GM21825 (cell line): ENCODE results near the gene ZBTB49.

Experiments
- ATAC-seq: cut with Tn5 transposase; IDR thresholded peaks from one replicate; pipeline ENCODE4 v1.9.1; 2021; ENCODE audit warnings: mild to moderate bottlenecking, moderate library complexity; ENCODE audit not compliant: unreplicated experiment

Gene ZBTB49

DNA sequence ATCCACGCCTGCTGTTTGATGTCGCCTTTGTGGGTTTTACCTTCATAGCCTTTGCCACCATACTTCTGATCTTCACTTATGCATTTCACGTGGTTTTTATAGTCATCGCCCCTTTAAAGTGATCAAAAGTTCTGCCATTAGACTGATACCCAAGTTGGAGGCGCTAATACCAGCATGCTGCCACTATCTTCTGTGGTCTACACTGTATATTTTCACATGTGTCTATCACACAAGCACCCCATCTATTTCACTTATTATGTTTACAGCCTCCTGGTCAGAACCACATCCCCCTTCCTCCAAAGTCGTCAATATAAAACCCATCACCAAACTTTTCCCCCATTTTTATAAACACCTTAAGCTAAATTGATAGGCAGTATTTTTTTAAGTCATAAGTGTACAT is 8.3 kb upstream of the ZBTB49 start:
- ATAC-seq: no peak

DNA sequence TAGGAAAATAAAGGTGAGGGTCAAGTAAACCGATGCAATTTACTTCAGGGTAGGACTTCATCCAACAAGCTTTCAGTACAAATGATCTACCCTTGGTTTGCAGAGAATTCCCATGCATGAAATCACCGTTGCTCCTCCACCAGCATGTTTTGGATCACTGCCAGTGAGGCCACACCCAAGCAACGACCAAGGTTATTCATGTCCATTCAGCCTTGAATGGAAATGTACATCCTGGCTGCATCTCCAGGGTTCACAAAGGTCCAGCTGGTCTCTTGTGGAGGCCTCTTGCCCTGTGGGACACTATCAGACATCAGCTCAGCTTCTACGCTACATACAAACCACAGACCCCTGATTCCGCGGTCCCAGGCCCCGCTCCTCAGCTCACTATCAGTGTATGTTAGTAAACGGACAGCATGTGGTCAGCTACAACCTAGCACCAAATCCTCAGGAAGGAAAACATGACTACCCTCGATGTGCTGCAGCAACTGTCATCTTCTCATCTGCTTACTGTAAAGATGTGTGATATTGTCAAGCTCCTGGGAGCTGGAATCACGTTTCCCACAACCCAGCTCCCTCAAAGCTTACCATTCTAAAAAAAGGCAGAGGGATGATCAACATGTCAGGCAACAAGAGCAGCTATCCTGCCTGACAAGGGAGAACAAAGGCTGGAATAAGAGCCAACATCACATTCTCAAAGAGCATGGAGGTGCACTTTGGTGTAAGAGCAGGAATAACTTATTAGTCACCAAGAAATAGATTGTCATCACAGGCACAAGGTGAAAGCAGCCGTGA is 5.0 kb upstream of the ZBTB49 start:
- ATAC-seq: no peak

DNA sequence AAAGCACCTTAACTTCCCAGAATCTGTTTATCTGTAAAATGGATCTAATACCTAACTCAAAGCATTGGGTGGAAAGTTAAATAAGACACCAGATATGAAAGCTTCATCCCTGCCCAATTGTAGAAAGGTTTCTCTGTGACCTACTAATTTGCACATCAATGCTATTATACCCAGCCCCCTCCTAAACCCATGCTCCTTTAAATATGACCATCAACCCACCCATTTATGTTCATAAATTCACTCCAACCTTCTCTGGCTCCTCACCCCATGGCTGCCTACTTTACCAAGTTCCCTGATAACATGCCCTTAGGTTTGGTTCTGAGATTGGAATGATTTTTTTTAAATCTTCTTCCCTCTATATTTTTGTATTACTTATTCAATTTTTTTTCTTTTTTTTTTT is 2.0 kb upstream of the ZBTB49 start:
- ATAC-seq: no peak

DNA sequence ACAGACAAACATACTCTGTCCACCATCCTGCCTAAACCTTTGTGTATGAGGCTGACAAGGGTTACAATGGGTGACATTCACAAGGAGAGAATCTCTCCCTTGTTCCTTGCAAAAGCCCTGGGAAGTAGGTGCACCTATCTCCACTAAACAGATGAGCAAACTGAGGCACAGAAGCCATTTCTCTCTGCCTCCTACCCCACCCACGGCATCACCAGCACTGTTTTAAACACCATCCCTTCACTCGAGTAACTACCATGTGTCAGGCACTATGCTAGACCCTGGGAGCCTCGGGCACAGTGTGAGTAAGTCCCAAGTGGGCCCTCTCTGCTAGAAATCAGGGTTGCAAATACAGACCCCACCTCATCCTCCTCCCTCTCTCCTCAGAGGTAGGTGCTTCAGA is 996 bp upstream of the ZBTB49 start:
- ATAC-seq: no peak

DNA sequence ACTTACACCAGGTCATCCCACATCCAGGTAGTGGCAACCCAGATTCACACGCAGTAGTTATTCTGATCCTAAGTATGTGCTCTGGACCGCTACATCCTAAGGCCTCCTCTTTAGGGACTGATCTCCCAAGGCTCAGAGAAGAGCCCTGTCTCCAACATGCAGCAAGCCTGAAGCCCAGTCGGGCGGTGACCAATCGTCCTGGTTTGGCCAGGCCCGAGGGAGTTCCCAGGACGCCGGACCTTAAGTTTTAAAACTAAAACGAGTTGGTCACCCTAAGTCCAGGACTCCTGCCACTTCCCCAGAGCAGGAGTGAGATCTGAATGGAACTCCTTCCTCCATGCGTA is 482 bp upstream of the ZBTB49 start:
- ATAC-seq: peak; percentile 3

DNA sequence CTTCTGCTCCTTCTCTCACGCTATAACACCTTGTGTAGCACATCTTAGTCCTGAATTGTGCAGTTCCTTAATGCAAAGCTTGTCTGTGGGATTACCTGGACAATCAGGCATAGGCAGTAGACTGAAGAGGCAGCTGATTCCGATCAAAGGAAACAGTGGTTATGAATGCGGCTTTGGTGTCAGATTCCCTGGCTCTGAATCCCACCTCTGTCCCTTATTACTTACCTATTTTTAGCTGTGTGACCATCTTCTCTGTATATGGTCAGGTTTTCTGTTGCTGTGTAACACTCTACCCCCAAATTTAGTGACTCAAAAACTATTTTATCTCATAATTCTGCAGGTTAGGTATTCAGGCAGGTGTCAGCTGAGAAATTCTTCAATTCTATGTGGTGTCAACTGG is 3.2 kb downstream of the ZBTB49 start:
- no peak for ATAC-seq

DNA sequence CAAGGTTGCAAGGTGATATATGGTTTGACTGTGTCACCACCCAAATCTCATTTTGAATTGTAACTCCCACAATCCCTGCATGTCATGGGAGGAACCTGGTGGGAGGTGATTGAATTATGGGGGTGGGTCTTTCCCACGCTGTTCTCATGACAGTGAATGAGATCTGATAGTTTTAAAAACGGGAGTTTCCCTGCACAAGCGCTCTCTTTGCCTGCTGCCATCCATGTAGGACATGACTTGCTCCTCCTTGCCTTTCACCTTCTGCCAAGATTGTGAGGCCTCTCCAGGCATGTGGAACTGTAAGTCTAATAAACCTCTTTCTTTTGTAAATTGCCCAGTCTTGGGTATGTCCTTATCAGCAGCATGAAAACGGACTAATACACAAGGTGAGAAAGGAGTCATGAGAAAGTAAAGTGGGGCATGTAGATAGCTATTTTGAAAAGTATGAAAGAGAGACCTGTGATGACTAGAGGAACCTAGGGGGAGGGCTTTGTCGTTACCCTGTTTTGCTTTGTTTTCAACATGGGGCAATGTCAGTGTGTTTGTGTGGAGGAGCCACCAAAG is 6.3 kb downstream of the ZBTB49 start:
- no peak for ATAC-seq

DNA sequence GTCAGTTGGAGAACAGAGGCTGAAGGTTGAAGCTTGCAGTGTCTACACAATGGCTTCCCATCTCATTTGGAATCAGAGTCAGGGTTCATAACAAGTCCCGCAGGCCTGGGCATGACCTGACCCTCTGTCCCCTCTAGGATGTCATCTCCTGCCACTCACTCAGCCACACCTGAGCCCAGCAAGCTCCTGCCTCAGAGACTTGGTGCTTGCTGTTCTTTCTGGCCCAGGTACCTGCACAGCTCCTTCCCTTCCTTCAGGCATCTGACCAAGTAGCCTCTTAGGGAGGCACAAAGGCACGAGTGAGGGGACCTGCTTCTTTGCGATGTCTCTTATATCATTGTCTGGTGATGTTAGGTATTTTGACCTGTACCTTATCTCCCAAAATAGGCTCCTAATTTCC is 9.0 kb downstream of the ZBTB49 start:
- no peak for ATAC-seq

DNA sequence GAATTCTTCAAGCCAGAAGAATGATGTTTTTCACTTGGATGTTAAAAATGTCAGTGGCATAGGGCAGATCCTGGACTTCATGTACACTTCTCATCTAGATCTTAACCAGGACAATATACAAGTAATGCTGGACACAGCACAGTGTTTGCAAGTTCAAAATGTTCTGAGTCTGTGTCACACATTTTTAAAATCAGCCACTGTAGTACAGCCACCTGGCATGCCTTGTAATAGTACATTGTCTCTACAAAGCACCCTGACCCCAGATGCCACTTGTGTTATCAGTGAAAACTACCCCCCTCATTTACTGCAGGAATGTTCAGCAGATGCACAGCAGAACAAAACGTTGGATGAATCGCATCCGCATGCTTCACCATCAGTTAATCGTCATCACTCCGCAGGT is 11.9 kb downstream of the ZBTB49 start:
- ATAC-seq: no peak

DNA sequence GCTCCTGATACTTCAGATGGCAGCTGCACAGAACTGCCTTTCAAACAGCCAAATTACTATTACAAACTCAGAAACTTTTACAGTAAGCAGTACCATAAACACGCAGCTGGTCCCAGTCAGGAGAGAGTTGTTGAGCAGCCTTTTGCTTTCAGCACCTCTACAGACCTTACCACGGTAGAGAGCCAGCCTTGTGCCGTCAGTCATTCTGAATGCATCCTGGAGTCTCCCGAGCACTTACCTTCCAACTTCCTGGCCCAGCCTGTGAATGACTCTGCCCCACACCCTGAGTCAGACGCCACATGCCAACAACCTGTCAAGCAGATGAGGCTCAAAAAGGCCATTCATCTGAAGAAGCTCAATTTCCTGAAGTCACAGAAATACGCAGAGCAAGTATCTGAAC is 12.4 kb downstream of the ZBTB49 start:
- ATAC-seq: no peak

DNA sequence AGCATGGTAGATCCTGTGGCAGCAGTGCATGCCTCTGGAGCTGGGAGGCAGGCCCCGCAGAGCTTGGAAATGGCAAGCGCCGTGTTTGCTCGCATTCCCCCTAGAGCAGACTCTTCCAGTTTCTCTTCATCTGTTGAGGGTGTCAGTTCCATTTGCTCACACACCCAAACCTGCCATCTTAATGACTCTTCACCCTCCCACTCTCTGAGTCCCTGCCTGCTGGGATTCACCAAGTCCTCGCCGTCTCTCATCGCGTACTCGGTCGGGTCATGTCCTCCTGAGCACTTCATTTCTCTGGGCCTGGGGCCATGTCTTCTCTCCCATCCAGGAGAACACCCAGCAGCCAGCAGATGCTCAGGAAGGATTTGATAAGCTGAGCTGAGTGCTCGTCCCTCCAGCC is 16.9 kb downstream of the ZBTB49 start:
- no peak for ATAC-seq

DNA sequence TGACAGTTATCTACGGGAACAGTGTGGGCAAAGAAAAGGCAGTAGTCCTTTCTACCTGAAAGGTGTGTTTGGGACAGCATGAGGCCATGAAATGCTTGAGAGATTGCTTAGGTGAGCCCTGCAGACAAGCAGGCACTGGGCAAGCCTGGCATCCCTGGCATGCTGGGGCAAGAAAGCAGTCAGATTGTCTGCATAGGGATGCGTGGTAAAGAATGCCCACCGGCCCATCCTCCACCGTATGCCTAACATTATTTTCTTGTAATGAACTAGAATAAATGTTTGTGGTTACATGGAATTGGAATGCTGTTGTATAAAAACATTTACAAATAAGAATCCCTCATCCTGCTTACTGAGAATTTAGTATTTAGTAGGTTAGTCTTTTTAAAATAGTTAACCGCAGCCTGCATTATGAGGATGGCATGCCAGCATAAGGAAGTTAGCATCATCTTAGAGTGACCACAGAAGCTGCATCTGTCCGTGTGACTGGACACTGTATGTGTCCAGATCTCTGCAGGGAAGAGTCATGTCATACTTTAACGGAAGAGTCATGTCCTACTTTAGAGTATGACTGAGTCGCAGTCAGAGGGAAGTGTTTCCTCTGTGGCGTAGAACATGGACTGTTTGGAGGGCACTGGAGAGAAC is 18.9 kb downstream of the ZBTB49 start:
- no peak for ATAC-seq

DNA sequence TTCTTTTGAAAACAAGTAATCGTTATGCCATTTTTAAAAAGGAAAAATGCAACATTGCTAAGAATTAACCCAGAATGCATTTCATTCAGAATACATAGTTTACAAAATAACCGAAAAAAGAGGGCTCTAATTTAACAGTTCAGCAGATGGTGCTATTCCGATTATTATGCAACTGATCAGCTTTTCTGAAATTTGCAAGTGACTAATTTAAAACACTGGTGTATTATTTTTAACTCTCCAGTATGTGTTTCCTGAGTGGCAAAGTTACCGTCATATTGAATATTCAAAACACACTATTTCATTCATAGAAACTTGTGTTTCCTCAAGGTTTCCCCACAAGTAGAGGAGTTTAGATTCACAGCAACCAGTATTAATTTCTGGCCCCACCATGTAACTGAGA is 21.1 kb downstream of the ZBTB49 start:
- ATAC-seq: no peak

DNA sequence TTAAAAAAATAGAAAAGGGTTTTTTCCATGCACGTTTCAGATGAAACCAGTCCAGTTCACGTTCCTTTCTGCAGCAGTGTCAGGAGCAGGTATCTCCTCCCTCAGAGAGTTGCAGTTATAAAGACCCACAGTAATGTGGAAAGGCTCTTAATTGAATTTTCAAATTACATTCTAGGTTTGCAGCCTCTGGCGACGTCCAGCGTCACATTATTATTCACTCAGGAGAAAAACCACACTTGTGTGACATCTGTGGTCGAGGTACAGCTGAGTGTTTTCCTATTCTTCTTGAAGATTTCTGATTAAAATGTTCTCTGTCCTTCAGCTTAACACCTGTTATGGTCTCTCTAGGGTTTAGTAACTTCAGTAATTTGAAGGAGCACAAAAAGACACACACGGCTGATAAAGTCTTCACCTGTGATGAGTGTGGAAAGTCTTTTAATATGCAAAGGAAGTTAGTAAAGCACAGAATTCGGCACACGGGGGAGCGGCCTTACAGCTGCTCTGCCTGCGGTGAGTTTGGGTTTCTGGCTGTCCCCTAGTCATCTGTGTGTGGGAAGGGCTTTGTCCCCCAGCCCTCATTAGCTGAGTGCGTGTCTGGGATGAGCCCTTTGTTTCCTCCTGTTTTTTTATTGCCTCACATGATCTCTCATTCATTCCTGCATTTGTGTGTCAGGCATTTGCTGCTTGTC is 25.6 kb downstream of the ZBTB49 start:
- no peak for ATAC-seq

DNA sequence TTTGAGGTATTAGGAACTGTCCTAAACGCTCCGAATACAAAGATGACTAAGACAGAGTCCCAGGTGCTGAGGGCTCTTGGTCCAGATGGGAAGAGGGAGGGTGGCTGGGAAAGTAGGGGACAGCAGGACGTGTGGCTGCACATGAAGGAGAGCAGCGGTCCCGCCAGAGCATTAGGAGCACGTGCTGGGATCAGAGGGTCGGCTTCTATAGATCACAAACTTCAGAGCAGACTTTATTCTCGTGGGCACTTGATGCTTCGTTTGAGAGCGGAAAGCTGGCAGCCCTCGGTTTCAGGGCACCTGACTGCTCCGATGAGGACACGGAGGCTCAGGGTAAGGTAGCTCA is 26.1 kb downstream of the ZBTB49 start:
- no peak for ATAC-seq

DNA sequence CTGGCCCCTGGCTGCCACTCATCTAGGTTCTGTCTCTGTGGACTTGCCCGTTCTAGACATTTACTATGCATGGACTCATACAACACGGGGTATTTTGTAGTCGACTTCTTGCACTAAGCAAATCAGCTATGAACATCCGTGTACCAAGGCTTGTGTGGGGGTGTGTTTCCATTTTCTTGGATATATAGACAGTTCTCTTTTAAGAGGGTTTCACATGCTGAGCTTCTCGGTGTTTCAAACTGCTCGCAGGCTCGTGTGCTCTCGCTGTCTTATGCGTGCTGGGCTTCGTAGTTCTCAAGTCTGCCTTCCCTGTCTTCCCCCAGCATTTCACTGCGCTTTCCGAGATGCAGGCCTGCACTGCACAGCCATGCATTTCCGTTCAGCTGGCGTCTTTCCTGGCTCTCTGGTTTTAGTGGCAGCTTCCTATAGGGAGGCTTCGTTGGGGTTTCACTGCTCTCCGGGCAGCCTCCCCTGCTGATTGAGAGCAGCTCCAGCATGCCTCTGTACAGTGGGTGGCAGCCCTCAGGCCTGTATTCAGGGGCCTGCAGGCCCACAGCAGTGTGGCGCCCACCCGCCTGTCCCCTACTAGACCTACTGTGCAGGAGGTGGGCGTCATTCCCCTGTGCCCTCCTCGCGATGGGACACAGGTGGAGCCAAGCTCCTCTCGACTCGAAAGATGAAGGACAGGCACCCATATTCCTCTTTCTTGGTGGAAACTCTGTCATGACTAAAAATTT is 27.6 kb downstream of the ZBTB49 start:
- ATAC-seq: no peak

DNA sequence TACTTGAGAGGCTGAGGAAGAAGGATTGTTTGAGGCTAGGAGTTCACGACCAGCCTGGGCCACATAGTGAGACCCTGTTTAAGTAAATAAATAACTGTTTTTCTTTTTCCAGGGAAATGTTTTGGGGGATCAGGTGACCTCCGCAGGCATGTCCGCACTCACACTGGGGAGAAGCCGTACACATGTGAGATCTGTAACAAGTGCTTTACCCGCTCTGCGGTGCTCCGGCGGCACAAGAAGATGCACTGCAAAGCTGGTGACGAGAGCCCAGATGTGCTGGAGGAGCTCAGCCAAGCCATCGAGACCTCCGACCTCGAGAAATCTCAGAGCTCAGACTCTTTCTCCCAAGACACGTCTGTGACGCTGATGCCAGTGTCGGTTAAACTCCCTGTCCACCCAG is 30.5 kb downstream of the ZBTB49 start:
- ATAC-seq: no peak

DNA sequence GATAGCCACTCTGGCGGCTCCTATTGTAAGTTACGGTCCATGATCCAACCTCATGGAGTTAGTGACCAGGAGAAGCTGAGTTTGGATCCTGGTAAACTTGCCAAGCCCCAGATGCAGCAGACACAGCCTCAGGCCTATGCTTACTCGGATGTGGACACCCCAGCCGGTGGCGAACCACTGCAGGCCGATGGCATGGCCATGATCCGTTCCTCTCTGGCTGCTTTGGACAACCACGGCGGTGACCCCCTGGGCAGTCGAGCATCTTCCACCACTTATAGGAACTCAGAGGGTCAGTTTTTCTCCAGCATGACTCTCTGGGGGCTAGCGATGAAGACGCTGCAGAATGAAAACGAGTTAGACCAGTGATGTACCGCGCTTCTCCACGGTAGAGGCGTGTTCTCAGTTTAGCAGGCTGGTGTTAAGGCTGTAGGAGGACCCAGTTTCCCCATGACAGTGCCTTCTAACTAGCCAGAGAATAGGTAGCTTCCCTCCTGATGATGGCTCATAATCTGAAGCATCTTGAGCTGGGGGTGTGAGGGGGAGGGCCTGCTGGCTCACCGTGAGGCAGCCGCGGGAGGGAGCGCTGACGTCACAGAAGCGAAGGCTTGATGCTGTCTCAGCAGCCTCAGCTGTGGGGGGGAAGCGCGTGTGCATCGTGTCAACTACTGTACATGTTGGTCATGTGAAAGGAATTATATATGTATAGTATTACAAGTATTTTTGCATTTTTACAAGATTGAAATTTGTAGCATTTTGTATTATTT is 31.1 kb downstream of the ZBTB49 start:
- no peak for ATAC-seq

DNA sequence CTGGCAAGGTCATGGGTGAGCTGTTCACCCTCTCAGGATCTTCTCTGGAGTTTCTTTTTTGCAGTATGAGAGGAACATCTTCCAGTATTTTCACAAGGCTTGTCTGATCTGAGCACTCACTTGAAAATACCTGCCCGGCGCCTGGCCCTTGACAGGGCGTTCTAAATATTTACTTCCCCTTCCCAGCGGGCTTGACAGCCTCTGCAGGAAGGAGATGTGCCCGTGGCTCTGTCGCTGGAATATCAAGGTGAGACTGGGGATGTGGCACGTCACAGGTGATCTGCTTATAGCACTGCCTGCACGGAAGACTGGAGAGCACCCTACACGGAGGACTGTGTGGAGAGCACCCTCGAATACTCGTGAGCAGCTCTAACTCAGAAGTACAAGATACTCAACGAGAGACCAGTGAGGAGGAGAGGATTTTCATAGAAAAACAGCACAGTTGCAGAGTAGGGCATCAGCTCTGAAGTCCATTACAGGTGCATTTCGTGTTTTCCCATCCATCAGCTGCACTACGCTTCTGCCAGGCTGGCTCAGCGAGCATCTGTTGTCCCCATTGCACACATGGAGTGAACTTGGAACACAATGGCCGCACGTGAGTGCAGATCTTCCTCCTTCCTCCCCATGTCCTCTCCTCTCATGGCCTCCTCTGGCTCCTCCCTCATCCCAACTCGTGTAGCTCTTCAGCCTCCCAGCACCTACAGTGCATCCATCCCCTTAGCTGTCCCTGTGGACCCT is 32.1 kb downstream of the ZBTB49 start:
- no peak for ATAC-seq
